Hematopoietic multipotent progenitor cell treated with erythropoietin and hydrocortisone succinate and interleukin-3 and kit ligand, for 4 days (in vitro differentiated cells): ENCODE results near the gene TTYH3.
A peak's percentile ranks its signal among the peaks of the same experiment; 100 is the strongest.
"Not testable (repeated sequence)": the region's sequence is repeated elsewhere in the genome, so short reads cannot be mapped to it uniquely, and the experiment has no call there.

Source experiments
- DNase-seq: peaks from one replicate; pipeline ENCODE4 v3.0.0-alpha.2; 2015

TTYH3 gene

GRCh38 chr7:2668401-2668800 lies 36.6 kb downstream of the TTYH3 start:
- no peak for DNase-seq

GRCh38 chr7:2670171-2670570 lies 38.4 kb downstream of the TTYH3 start:
- DNase-seq: no peak

DNA sequence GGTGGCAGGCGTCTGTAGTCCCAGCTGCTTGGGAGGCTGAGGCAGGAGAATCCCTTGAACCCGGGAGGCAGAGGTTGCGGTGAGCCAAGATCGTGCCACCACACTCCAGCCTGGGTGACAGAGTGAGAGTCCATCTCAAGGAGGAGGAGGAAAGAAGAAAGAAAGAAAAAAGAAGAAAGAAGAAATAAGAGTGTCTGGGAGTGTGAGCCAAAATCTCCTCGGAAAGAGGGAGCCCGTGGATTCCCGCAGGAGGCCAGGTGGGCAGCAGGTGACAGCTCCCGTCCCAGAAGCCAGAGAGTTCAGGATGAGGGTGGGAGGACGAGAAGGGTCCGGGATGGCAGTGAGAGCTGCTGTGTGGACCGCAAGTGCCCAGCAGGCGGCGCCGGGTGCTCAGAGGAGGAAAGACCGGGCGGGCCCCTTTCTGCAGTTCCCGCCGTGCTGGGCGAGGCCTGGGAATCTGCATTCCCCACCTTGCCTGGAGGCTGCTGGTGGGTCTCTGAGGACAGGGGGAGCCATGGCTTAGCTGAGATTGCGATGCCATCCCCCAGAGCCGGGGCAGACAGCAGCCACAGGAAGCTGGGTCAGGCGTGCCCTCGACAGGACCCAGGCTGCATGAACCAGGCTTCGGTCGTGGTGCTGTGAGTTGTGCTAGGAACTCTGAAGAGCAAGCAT lies 39.1 kb downstream of the TTYH3 start:
- DNase-seq: peak; percentile 87

DNA sequence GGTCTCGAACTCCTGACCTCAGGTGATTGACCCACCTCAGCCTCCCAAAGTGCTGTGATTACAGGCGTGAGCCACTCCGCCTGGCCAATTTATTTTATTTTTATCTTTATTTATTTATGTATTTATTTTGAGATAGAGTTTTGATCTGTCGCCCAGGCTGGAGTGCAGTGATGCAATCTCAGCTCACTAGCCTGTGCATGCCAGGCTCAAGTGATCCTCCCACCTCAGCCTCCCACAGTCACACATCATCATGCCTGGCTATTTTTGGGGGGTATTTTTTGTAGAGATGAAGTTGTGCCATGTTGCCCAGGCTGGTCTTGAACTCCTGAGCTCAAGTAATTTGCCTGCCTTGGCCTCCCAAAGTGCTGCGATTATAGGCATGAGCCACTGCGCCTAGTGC lies 41.4 kb downstream of the TTYH3 start:
- not testable (repeated sequence) for DNase-seq

DNA sequence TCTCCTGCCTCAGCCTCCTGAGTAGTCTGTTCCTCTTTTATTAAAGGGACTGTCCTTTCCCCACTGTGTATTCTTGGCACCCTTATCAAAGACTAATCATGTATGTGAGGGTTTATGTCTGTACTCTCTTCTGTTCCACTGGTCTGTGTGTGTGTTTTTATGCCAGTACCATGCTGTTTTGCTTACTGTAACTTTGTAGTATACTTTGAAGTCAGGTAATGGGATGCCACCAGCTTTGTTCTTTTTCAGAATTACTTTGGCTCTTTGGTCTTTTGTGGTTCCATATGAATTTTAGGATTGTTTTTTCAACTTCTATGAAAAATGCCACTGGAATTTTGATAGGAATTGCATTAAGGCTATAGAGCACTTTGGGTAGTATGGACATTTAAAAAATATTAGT lies 42.1 kb downstream of the TTYH3 start:
- DNase-seq: no peak

DNA sequence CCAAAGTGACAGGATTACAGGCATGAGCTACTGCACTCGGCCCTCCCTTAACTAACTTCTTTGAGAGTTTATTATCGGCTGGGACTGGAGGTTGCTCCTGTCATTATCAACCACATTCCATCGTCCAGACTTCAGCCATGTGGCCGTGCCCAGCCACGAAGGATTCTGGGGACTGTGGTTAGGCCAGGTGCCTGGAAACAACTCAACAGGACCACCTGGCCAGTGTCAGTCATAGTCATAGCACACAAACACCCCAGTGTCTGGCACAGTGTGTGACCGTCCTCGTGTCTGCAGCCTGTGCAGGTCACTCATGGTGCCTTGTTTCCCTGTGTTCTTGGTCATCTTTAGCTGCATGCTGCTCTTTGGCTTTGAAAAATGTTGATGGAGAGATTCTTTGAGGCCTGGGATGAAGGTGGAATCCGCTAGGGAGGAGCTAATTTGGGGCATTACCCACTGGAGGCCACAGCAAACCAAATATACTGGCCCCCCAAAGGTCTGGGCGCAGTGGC lies 43.5 kb downstream of the TTYH3 start:
- DNase-seq: no peak

DNA sequence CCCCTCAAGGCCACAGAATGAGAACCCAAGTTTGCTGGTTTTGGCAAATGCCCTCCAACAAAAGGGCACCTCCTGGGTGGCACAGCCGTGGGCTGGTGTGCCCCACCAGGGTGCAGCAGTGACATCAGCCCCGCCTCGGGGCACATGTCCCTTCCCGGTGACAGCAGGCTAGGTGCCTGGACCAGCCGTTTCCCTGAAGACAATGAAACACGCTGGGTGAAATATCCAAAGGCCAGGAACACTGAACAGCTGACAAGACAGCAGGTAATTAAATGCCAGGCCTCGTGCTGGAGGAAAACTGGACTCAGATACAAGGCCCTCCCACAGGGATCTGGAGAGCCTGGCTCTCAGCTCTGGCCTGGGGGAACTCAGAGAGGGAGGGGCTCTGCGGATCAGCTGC lies 44.8 kb downstream of the TTYH3 start:
- not testable (repeated sequence) for DNase-seq

- not testable (repeated sequence) for DNase-seq
These were observed 46.7 kb downstream of the TTYH3 start for GRCh38 chr7:2678454-2678853.

- DNase-seq: not testable (repeated sequence)
These were observed 47.6 kb downstream of the TTYH3 start for GRCh38 chr7:2679135-2680127.

- DNase-seq: no peak
These were observed 48.5 kb downstream of the TTYH3 start for GRCh38 chr7:2680256-2680655.

- DNase-seq: peak; percentile 84
These were observed 49.2 kb downstream of the TTYH3 start for GRCh38 chr7:2680792-2681490.

- no peak for DNase-seq
These were observed 50.4 kb downstream of the TTYH3 start for GRCh38 chr7:2681929-2682799.

DNA sequence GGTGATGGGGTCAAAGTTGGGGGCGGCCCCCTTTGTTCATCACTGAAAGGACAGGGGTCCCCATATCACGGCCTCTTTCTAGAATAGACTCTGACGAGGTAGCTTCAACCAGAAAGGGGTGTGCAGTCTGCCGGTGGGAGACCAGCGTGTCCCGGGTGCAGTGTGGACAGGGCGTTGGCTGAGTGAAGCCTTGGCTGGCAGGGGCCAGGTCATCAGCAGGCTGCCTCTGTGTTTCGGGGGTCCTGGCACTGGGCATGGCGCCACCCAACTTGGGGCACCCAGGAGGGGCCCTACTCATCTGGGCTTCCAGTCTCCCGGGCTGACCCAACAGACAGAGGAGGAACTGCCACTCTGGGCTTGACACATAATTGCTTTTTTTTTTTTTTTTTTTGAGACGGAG lies 52.7 kb downstream of the TTYH3 start:
- no peak for DNase-seq

DNA sequence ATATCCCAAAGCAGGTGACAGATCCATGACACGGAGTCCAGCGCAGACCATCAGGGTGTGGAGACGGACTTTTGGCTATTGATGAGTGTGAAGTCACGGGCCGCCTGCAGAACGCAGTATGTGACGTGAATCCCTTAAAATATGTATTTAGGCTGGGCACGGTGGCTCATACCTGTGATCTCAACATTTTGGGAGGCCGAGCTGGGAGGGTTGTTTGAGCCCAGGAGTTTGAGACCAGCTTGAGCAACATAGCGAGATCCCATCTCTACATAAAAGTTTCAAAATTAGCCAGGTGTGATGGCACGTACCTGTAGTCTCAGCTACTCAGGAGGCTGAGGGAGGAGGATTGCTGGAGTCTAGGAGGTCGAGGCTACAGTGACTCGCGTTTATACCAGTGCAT lies 54.3 kb downstream of the TTYH3 start:
- DNase-seq: no peak

GRCh38 chr7:2687338-2687869 lies 55.6 kb downstream of the TTYH3 start:
- DNase-seq: no peak

DNA sequence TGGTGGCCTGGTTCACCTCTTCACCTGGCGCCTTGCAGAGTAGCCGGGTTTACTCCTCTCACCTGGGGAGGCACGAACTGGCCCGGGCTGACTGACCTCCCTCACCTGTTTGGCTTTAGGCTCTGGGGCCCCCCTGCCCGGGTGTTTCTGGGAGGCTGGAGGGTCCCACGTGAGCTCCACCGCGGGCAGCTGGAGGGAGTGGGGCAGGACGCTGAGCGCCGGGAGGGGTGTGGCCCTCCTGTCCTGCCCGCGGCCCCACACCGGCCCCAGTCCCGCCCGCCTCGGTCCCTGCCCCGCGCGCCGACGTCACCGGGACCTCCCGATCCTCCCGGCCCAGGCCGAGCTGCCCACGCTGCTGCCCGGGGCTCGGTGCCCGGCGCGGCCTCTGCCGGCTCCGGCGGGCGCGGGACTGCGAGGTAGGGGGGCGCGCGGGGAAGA lies 56.1 kb downstream of the TTYH3 start, which contains the start of gene AMZ1:
TSS of gene AMZ1 (plus strand) at position 322 of the 438 bp plus-strand sequence. CDS start 12,250 bp downstream, outside the sequence.
- DNase-seq: no peak

GRCh38 chr7:2688409-2689342 lies 56.9 kb downstream of the TTYH3 start:
- no peak for DNase-seq

DNA sequence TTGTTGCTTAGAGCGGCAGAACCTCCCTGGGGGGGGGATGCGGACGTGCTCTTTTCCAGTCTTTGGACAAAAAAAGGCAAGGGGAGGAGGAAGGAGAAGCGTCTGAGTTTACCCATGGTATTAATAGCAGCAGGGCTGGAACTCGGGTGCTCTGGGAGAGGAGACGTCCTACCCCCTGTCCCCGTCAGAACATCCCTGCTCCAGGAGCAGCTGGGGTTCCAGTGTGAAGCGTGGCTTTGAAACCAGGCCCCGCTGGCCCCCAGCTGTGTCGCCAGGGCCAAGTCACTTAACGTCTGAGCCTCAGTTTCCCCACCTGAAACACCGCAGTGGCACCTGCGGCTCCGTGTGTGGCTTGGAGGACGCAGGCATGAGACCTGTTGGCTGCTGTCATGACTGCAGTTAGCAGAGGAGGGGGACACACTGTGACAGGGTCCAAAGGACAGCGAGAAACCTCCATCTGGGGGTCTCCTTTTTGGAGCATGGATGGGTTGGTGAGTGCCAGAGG lies 57.6 kb downstream of the TTYH3 start:
- DNase-seq: no peak

- no peak for DNase-seq
These were observed 58.3 kb downstream of the TTYH3 start for GRCh38 chr7:2689951-2690705.
